CD4-positive, alpha-beta T cell treated with Interleukin-6 for 4 hours (primary cell): Measurements from ENCODE around the gene AIG1.
A peak's percentile ranks its signal among the peaks of the same experiment; 100 is the strongest.
"Not testable (repeated sequence)": the region's sequence is repeated elsewhere in the genome, so short reads cannot be mapped to it uniquely, and the experiment has no call there.

ENCODE experiments used
- DNase-seq: peaks from one replicate; pipeline ENCODE4 v3.0.0-alpha.2; 2020; ENCODE audit warnings: mixed read lengths

Gene AIG1, protein sequence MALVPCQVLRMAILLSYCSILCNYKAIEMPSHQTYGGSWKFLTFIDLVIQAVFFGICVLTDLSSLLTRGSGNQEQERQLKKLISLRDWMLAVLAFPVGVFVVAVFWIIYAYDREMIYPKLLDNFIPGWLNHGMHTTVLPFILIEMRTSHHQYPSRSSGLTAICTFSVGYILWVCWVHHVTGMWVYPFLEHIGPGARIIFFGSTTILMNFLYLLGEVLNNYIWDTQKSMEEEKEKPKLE

DNA sequence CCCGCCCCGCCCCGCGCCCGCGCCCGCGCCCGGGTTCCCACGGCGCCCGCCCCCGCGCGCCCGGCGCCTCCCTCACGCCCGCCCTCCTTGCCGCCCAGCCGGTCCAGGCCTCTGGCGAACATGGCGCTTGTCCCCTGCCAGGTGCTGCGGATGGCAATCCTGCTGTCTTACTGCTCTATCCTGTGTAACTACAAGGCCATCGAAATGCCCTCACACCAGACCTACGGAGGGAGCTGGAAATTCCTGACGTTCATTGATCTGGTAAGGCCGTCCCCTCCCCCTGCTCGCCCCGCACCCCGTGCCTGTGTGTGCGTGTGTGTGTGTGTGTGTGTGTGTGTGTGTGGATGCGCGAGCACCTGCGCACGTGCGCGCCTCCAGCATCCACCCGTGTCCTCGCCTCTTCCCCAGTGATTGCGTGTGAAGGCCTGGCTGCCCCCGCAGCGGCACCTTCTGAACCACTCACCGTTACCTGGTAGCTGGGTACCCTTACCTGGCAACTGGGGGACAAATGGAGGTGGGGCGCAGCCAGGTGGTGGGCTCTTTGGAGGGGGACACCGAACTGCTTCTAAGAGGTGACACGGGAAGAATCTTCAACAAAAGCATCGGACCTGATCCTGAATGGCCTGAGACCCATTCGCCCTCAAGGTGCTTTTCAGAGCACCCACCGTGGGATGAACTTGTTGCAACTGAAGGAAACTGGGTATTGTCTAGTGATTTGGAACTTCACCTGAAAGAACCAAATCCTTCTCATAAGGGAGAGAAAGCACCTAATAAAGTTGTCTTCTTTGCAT is at the start of gene AIG1:
Gene AIG1 (plus strand): TSS at position 84 of the 791 bp plus-strand sequence. CDS start 37 bp downstream, at position 121.
- peak; percentile 74 for DNase-seq

DNA sequence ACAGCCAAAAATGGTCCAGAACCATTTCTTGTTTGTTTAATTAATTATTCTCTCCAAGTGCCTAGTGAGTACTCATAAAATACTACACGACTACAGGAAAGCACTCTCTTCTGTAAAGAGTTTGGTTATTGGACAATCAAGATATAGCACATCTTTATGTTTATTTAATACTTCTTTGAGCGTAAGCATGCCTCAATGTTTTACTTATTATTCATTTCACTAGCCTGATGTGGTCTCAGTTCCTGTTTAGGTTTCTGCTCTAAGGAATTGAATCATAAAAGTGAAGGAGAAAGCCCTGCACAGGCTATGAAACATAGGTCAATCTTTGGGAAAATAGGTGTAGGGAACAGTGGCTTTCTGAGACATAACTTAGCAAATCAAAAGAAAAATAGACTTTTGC is 45.9 kb upstream of the AIG1 start:
- no peak for DNase-seq

- DNase-seq: no peak
Observed at GRCh38 chr6:143015300-143015706, 45.4 kb upstream of the AIG1 start.

GRCh38 chr6:143018955-143019354 is 41.7 kb upstream of the AIG1 start:
- DNase-seq: no peak

DNA sequence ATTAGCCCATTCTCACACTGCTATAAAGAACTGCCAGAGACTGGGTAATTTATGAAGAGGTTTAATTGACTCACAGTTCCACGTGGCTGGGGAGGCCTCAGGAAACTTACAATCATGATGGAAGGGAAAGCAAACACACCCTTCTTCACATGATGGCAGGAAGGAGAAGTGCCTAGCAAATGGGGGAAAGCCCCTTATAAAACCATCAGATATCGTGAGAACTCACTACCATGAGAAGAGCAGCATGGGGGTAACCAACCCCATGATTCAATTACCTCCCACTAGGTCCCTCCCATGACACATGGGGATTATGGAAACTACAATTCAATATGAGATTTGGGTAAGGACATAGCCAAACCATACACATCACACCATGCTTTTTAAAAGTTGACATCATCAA is 39.8 kb upstream of the AIG1 start:
- DNase-seq: not testable (repeated sequence)

GRCh38 chr6:143021543-143021942 is 39.1 kb upstream of the AIG1 start:
- DNase-seq: no peak

GRCh38 chr6:143022587-143022986 is 38.1 kb upstream of the AIG1 start:
- DNase-seq: no peak

DNA sequence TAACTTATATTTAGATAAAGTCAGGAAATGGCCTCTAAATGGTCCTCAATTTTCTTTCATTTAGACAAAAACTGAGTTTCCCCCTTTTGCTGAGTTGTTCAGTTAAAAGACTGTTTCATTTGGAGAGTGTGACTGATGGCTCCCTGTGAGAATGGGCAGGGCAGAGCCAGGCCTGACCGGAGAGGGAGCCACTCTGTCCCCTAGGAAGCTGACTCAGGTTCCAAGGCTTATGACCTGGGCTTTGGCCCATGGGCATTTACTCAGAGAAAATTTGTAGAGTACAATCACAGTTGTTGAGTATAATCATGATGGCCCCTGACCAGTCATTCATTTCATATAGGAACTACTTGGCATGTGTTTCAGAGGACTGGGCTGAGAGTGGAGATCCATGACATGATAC is 37.0 kb upstream of the AIG1 start:
- no peak for DNase-seq

- DNase-seq: no peak
Observed at GRCh38 chr6:143024977-143025376, 35.7 kb upstream of the AIG1 start.

- peak; percentile 65 for DNase-seq
Observed at GRCh38 chr6:143026696-143027449, 33.8 kb upstream of the AIG1 start.

GRCh38 chr6:143034689-143035334 is 25.9 kb upstream of the AIG1 start:
- DNase-seq: no peak

DNA sequence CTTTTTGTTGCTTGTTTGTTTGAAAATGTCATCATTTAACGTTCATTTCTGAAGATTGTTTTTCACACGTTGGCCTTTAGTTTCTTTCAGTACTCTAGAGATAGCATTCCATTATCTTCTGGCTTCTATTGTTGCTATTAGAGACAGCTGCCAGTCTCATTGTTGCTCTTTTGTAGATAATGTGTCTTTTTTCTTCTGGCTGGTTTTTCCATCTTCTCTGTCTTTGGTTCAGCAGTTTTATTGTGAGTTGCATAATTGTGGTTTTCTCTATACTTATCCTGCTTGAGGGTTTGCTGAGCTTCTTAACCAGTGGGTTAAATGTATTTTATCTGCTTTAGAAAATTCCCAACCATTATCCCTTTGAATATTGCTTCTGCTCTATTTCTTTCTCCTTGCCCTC is 23.2 kb upstream of the AIG1 start:
- no peak for DNase-seq

DNA sequence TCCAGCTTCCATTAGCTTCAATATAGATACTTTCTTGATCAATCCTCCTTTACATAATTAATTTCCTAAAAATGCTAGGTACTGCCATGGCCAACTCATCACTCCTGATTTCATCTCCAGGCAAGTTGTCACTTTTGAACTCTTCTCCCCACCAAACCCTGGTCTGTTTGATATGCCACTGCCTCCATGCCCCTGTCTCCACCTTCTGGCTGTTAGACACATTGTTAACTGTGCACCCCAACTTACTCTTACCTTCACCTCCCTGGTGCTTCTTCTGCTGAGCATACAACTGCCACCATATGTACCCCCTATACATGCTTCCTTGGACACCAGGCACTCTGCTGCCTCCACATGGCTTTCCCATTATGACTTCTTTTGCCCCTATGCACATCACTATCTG is 21.9 kb upstream of the AIG1 start:
- peak; percentile 12 for DNase-seq

DNA sequence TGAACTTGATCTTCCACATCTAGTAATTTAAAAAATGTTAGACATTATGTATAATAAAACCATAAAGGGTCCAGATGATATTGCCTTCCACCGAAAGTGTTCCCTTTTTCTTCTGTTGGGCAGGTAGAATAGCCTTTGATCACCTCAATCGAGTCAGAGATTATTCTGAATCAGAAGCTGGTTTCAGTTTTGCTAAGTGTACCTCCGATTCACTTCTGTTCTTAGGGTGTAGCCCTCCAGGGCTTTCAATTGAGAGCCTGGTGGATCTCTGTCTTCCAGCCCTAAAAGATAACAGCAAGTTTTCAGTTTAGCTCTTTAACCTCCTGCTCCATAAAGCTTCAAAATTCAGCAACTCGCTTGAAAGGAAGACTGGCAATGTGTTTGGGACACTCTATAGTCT is 21.1 kb upstream of the AIG1 start:
- DNase-seq: no peak

DNA sequence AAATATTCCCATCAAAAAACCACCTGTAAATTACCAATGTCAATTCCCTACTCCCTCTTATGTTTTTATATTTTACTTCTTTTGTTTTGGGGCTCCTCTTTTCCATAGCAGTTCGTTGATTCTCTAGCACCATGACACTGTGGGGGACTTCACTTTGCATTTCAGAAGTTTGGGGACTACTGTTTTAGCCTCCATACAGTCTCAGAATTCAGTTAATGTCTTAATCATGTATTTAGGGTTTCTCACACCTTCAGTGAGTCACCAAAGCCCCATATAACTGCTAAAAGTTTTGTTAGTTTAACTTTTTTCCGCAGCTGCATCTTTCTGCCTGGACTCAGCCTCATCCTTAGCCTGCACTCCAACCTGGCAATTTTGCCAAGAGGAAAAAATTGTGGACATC is 20.7 kb upstream of the AIG1 start:
- no peak for DNase-seq

- DNase-seq: not testable (repeated sequence)
Observed at GRCh38 chr6:143044345-143044744, 16.3 kb upstream of the AIG1 start.

DNA sequence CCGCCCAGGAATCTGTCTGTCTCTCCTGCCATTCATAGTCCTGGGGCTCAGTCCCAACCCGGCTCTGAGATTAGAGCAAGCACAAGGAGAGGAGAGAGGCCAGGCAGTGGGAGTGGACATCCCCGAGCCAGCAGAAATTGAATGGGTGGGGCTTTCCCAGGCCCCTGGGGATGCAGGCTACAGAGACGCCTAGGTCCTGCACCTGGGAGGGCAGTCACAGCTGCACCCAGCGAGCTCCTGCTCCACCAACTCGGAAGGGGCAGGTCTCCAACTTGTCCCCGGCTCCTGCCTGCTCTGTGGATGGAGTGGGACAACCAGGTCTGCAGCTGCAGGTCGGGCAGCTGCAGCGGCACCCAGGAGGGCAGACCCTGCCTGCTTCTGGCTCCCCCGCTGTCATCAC is 11.1 kb upstream of the AIG1 start:
- DNase-seq: no peak

DNA sequence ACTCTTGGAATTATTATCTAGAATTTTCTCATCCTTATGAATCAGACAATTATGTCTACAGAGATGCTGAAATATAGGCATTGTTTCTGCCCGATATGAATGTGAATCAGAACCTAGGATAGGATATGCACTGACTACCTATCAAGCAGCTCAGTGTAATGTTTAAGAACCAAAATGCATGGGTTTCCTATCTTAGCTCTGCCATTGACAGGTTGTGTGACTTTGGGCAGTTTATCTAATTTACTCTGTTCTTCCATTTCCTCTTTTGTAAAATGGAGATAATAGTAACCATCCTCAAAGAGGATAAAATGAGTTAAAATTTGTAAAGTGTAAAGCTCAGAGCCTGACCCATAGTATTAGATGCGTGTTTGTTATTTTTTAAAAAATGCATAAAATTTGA is 10.2 kb upstream of the AIG1 start:
- no peak for DNase-seq

GRCh38 chr6:143052282-143052681 is 8.4 kb upstream of the AIG1 start:
- DNase-seq: no peak

DNA sequence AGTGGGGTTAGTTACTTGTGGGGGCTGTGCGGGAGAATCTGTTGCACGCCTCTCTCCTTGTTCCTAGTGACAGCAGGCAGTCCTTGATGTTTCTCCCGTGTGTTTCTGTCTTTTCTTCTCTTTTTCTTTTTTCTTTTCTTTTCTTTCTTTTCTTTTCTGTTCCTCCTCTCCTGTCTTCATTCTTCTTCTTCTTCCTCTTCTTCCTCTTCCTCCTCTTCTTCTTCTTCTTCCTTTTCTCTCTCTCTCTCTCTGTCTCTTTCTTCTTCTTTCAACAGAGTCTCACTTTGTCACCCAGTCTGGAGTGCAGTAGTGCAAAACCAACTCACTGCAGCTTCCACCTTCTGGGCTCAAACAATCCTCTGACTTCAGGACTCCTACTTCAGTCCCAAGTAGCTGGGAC is 6.8 kb upstream of the AIG1 start:
- DNase-seq: no peak

DNA sequence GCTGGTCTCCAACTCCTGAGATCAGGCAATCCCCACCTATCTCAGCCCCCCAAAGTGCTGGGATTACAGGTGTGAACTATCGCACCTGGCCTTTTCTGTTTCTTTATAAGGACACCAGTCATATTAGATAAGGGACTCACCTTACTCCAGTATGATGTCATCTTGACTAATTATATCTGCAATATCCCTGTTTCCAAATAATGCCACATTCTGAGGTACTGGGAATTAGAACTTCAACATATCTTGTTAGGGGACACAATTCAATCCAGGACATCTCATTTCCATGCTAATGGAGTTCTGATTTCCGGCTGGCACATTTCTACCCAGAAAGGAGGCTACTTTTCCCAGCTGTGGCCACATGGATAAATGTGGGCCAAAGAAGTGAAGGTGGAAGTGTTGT is 6.4 kb upstream of the AIG1 start:
- no peak for DNase-seq

DNA sequence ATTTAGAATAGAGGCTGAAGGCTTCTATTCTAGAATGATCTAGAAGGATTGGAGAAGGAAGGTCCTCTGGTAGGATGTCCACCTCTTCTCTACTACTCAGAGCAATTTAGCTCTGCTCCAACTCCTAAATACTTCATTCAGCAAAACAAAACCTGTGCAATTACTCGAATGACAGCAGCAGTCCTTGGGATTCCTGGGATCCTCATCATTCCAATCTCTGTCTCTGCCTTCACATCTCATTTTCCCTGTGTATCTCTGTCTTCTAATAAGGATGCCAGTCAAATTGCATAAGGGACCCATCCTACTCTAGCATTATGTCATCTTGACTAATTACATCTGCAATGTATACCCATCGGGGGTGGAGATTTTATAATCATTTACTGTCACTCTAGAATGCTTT is 5.5 kb upstream of the AIG1 start:
- DNase-seq: no peak

DNA sequence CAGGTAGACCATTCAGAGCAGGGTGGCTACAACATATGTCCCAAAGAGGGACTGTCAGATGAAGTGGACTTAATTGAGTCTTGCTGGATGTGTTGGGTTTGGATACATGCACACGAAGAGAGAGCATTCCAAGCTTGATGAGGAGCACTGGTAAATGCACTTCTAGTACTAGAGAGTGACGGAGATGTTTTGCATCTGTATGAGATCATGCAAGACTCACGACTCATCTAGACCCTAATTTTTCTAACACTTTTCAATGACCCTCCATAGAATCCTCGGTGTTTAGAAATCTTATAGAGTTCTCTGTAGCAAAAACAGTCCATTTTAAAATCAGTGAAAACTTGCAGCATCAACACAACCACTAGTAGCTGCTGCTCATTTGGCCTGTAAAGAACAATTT is 4.8 kb upstream of the AIG1 start:
- DNase-seq: no peak
